NCI-H2171 treated with DMSO at 0.1 percent for 48 hours (cell line): ENCODE results near the gene KRTAP23-1.

ENCODE experiments used
- DNase-seq: peaks from one replicate; lab custom pipeline; 2025; lab: John Stamatoyannopoulos, UW

The KRTAP23-1 gene

DNA sequence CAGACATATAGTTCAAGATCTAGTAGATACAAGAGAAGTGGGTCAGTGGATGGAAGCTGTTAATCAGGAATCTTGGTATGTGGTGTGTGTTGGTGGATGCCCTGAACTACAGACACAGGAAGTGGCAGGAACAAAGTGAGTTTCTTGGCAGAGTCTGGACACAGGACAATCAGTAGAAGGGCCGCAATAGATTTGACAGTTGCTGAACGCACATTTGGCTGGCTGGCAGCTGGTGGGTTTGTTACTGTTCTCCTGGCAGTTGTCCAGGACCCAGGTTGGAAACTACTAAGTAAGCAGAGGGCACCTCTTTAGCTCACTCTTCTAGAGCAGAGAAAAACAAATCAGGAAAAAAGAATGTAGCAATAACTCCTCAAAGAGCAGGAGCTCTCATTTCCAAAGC is 41.5 kb downstream of the KRTAP23-1 start:
- DNase-seq = no peak

DNA sequence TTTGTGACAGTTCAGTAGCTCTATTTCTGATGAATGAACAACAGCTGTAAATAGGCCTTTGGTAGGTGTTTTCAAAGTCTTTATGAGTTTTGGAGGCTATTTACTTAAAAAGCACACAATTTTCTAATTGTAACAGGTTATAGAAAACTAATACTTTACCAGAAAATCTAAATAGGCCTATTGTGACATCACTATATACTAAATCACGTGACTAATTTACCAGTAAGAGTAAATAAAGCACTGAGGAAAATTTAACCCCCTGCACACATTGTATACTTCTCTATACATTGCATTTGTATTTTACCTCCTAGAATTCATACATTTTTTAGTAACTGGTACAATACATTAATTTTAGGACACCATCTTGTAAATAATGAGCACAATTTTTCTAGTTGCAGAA is 43.3 kb downstream of the KRTAP23-1 start:
- DNase-seq = no peak
